Limb (tissue), 2 donors: ENCODE results near the gene OR6C74.

Source experiments
- DNase-seq, 2 donors: peaks; one replicate each; pipeline ENCODE4 v3.0.0-alpha.2; 2016; ENCODE audit errors: extremely low spot score in 2 of 2

OR6C74 gene

GRCh38 chr12:55244309-55244708, at the start of gene OR6C74:
OR6C74 (plus strand) TSS chr12:55244609; CDS start chr12:55247288, 2,679 bp downstream.
- DNase-seq, result no peak

- no peak for DNase-seq
Measured at GRCh38 chr12:55220725-55221124, 23.7 kb upstream of the OR6C74 start, which contains the start of gene OR10A7. OR10A7 (plus strand) TSS chr12:55221025; CDS start chr12:55221025, 0 bp downstream.

- DNase-seq, result no peak
Measured at GRCh38 chr12:55226523-55226922, 17.9 kb upstream of the OR6C74 start.

GRCh38 chr12:55227643-55228042, 16.8 kb upstream of the OR6C74 start:
- no peak for DNase-seq

- no peak for DNase-seq
Measured at GRCh38 chr12:55246159-55246558, 1.8 kb downstream of the OR6C74 start.

- DNase-seq, result no peak
Measured at GRCh38 chr12:55250944-55251343, 6.5 kb downstream of the OR6C74 start.

GRCh38 chr12:55253281-55253680, 8.9 kb downstream of the OR6C74 start:
- no peak for DNase-seq

- no peak for DNase-seq
Measured at GRCh38 chr12:55256831-55257230, 12.4 kb downstream of the OR6C74 start.

GRCh38 chr12:55258303-55258702, 13.9 kb downstream of the OR6C74 start:
- DNase-seq, result no peak

GRCh38 chr12:55280991-55281390, 36.6 kb downstream of the OR6C74 start:
- DNase-seq, result no peak

GRCh38 chr12:55289999-55290398, 45.6 kb downstream of the OR6C74 start:
- DNase-seq, result no peak
